ENCODE results near the gene LEF1.

DNA sequence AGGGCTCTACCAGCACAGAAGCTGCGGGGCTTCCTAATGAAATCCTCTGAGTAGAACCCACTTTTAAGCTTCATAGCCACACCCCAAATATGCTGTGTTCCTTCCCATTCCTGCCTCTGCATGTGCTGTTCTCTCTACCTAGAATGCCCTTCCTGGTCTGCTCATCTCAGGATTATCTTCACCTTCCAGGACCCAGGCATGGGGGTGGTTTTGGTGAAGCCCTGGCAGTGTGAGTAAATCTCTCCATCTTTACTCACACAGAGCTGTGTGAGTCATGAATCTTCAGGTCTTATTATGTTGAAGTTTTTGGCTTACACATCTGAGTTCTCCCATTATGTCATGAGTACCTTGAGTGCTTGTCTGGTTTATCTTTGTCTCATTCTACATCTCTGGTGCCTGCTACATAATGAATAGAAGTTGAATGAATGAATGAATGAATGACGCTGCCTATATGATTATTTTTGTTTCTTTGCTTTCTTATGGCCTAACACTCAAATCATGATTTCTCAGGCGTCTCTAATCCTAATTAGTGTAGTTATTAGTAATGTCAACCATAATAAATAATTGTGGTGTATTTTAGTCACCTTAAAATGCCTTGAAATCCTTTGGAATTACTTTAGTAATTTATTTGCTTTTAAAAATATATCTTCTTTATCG, 137.2 kb downstream of the LEF1 start:
- TF ChIP-seq, protein P1, sequence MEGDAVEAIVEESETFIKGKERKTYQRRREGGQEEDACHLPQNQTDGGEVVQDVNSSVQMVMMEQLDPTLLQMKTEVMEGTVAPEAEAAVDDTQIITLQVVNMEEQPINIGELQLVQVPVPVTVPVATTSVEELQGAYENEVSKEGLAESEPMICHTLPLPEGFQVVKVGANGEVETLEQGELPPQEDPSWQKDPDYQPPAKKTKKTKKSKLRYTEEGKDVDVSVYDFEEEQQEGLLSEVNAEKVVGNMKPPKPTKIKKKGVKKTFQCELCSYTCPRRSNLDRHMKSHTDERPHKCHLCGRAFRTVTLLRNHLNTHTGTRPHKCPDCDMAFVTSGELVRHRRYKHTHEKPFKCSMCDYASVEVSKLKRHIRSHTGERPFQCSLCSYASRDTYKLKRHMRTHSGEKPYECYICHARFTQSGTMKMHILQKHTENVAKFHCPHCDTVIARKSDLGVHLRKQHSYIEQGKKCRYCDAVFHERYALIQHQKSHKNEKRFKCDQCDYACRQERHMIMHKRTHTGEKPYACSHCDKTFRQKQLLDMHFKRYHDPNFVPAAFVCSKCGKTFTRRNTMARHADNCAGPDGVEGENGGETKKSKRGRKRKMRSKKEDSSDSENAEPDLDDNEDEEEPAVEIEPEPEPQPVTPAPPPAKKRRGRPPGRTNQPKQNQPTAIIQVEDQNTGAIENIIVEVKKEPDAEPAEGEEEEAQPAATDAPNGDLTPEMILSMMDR (IDR thresholded peaks at IDR 0.05) = no peak
- TF ChIP-seq POLR2A (IDR thresholded peaks at IDR 0.05) (no peak), POLR2AphosphoS5 (IDR thresholded peaks at IDR 0.05) (no peak)
